Mucosa of rectum (tissue), 2 donors: ENCODE data around the gene CD40.
"Not testable (repeated sequence)": the region's sequence is repeated elsewhere in the genome, so short reads cannot be mapped to it uniquely, and the experiment has no call there.

Experiments
- H3K27ac ChIP-seq, 2 donors: one replicate each; pipeline ENCODE4 v1.7.0; 2013; ENCODE audit warnings: inconsistent platforms in 2 of 2, low read depth in 2 of 2, low read length in 2 of 2
- H3K27me3 ChIP-seq, 2 donors: one replicate each; pipeline ENCODE4 v1.7.0; 2013; ENCODE audit warnings: low read length in 2 of 2; ENCODE audit not compliant: control insufficient read depth in 2 of 2, insufficient read depth in 2 of 2
- H3K36me3 ChIP-seq, 2 donors: one replicate each; pipeline ENCODE4 v1.7.0; 2013; ENCODE audit warnings: low read length in 2 of 2; ENCODE audit not compliant: control insufficient read depth in 2 of 2, insufficient read depth in 2 of 2
- H3K4me1 ChIP-seq, 2 donors: one replicate each; pipeline ENCODE4 v1.7.0; 2013; ENCODE audit warnings: low read length in 2 of 2, mild to moderate bottlenecking in 1 of 2; ENCODE audit not compliant: control insufficient read depth in 2 of 2, insufficient read depth in 2 of 2
- H3K4me3 ChIP-seq, 2 donors: one replicate each; pipeline ENCODE4 v1.7.0; 2013; ENCODE audit warnings: low read length in 2 of 2
- H3K9ac ChIP-seq, 2 donors: one replicate each; pipeline ENCODE4 v1.7.0; 2013; ENCODE audit warnings: low read length in 2 of 2, low read depth in 1 of 2, mild to moderate bottlenecking in 1 of 2
- H3K9me3 ChIP-seq, 2 donors: one replicate each; pipeline ENCODE4 v1.7.0; 2013; ENCODE audit warnings: low read length in 2 of 2; ENCODE audit not compliant: control insufficient read depth in 2 of 2
- donor health status: healthy.
- donor health status: Normal muscosa, but diverticular disease.

The CD40 gene

GRCh38 chr20:46093531-46093930 is 24.6 kb upstream of the CD40 start:
- no peaks in the 10 kb centered on the region for H3K9me3 ChIP-seq
- H3K4me3 ChIP-seq, result no peak overlapping the region
- H3K4me1 ChIP-seq, result peaks cover 6 to 9% of the 10 kb centered on the region in 2 donors
- no peak overlapping the region for H3K9ac ChIP-seq
- H3K27ac ChIP-seq, result no peak overlapping the region
- no peaks in the 10 kb centered on the region for H3K27me3 ChIP-seq
- no peaks in the 10 kb centered on the region for H3K36me3 ChIP-seq

- Histone ChIP-seq H3K27ac (no peak overlapping the region), H3K27me3 (peaks cover 0 to 5% of the 10 kb centered on the region in 2 donors), H3K9me3 (no peaks in the 10 kb centered on the region), H3K9ac (no peak overlapping the region), H3K36me3 (no peaks in the 10 kb centered on the region), H3K4me3 (no peak overlapping the region), H3K4me1 (no peaks in the 10 kb centered on the region)
Observed at GRCh38 chr20:46099491-46100287, 18.4 kb upstream of the CD40 start.

GRCh38 chr20:46100444-46100843 is 17.7 kb upstream of the CD40 start:
- H3K4me1 ChIP-seq, H3K9me3 ChIP-seq, H3K9ac ChIP-seq, H3K4me3 ChIP-seq, H3K36me3 ChIP-seq, H3K27me3 ChIP-seq, H3K27ac ChIP-seq: not testable (repeated sequence)

DNA sequence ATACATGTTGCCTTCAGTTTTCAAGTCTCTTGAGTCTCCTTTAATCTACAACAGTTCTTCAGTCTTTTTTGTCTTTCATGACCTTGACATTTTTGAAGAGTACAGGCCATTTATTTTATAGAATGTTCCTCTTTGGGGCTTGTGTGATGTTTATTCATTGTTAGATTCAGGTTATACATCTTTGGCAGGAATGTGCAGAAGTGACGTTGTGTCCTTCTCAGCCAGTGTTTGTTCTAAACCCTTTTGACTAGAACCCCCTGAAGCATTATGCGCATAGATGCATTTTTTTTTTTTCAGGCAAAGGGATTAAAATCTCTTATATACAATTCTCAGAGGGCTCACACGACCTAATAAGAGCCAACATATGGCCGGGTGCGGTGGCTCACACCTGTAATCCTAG is 17.1 kb upstream of the CD40 start:
- Histone ChIP-seq H3K36me3 (no peaks in the 10 kb centered on the region), H3K4me1 (no peaks in the 10 kb centered on the region), H3K9ac (no peak overlapping the region), H3K9me3 (no peaks in the 10 kb centered on the region), H3K27ac (no peak overlapping the region), H3K4me3 (no peak overlapping the region), H3K27me3 (peaks cover 0 to 5% of the 10 kb centered on the region in 2 donors)

- Histone ChIP-seq H3K4me1 (no peaks in the 10 kb centered on the region), H3K27me3 (peaks cover 0 to 5% of the 10 kb centered on the region in 2 donors), H3K36me3 (no peaks in the 10 kb centered on the region), H3K4me3 (no peak overlapping the region), H3K9me3 (no peaks in the 10 kb centered on the region), H3K9ac (no peak overlapping the region), H3K27ac (no peak overlapping the region)
Observed at GRCh38 chr20:46101957-46102356, 16.2 kb upstream of the CD40 start.

GRCh38 chr20:46102940-46103339 is 15.2 kb upstream of the CD40 start:
- H3K27ac ChIP-seq, result no peak overlapping the region
- H3K9me3 ChIP-seq, result no peaks in the 10 kb centered on the region
- H3K4me1 ChIP-seq, result no peaks in the 10 kb centered on the region
- no peaks in the 10 kb centered on the region for H3K36me3 ChIP-seq
- no peak overlapping the region for H3K4me3 ChIP-seq
- H3K9ac ChIP-seq, result no peak overlapping the region
- H3K27me3 ChIP-seq, result peaks cover 0 to 5% of the 10 kb centered on the region in 2 donors

- Histone ChIP-seq H3K27me3 (peaks cover 0 to 3% of the 10 kb centered on the region in 2 donors), H3K4me3 (no peak overlapping the region)
Observed at GRCh38 chr20:46104262-46104661, 13.9 kb upstream of the CD40 start.

DNA sequence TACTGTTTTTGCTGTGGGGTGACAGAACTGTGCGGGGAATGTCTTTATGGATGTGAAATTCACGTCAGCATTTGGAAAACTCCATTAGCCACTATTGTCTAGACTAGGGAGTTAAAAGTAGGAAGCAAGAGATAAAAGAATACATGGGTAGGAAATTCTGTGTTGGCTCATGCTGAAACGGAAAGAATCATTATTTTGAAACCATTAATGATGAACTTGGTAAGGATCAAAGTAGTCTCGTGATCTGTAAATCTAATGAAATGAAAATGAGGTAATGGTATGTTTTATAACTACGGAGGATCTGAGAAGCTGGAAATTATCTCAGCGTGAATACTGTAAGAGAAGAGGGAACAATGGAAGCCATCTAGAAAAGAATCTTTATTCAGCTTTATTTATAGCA is 11.1 kb upstream of the CD40 start:
- H3K4me3 ChIP-seq, result no peak overlapping the region
- no peaks in the 10 kb centered on the region for H3K9me3 ChIP-seq
- H3K4me1 ChIP-seq, result peaks cover 0 to 2% of the 10 kb centered on the region in 2 donors
- no peak overlapping the region for H3K27ac ChIP-seq
- H3K36me3 ChIP-seq, result no peaks in the 10 kb centered on the region
- H3K9ac ChIP-seq, result no peak overlapping the region
- H3K27me3 ChIP-seq, result peaks cover 0 to 3% of the 10 kb centered on the region in 2 donors

More at GRCh38 chr20:46104262-46104661, 13.9 kb upstream of the CD40 start:
- Histone ChIP-seq H3K9me3 (no peaks in the 10 kb centered on the region), H3K9ac (no peak overlapping the region), H3K27ac (no peak overlapping the region), H3K36me3 (no peaks in the 10 kb centered on the region), H3K4me1 (no peaks in the 10 kb centered on the region)

GRCh38 chr20:46108435-46108841 is 9.7 kb upstream of the CD40 start:
- H3K4me1 ChIP-seq, result peaks cover 0 to 2% of the 10 kb centered on the region in 2 donors
- no peak overlapping the region for H3K9ac ChIP-seq
- no peak overlapping the region for H3K27ac ChIP-seq
- H3K9me3 ChIP-seq, result no peaks in the 10 kb centered on the region
- H3K27me3 ChIP-seq, result peaks cover 0 to 3% of the 10 kb centered on the region in 2 donors
- H3K36me3 ChIP-seq, result no peaks in the 10 kb centered on the region
- H3K4me3 ChIP-seq, result no peak overlapping the region

DNA sequence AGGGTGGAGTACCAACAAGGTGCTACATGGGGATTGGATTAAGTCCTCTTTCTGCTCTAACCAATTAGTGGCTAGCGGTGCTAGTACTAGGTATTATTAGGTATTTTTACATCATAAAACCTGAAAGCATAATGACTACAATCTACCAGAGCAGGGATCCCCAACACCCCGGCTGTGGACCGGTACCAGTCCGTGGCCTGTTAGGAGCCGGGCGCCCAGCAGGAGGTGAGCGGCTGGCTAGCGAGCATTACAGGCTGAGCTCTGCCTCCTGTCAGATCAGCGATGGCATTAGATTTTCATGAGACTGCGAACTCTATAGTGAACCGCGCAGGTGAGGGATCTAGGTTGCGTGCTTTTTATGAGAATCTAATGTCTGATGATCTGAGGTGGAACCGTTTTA is 9.1 kb upstream of the CD40 start:
- no peak overlapping the region for H3K4me3 ChIP-seq
- peaks cover 0 to 3% of the 10 kb centered on the region in 2 donors for H3K27me3 ChIP-seq
- H3K9ac ChIP-seq, result no peak overlapping the region
- H3K27ac ChIP-seq, result no peak overlapping the region
- H3K36me3 ChIP-seq, result no peaks in the 10 kb centered on the region
- H3K4me1 ChIP-seq, result peaks cover 0 to 2% of the 10 kb centered on the region in 2 donors
- H3K9me3 ChIP-seq, result no peaks in the 10 kb centered on the region
